Measurements from ENCODE around the gene DPYSL3.

GRCh38 chr5:147532156-147532555 is 22.3 kb upstream of the DPYSL3 start:
- TF ChIP-seq EP300 (IDR thresholded peaks at IDR 0.05; ENCODE audit: low read depth): peak; percentile 63
- TF ChIP-seq CTCF (IDR thresholded peaks at IDR 0.05): no peak
- no peak for TF ChIP-seq POLR2A (IDR thresholded peaks at IDR 0.05)
- peak; percentile 36 to 72 (median 44) for TF ChIP-seq POLR2AphosphoS5 (IDR thresholded peaks at IDR 0.05)

Measured in transverse colon (tissue), 4 donors.